Subcutaneous abdominal adipose tissue (tissue), 5 donors: ENCODE results near the gene HK1.
A peak's percentile ranks its signal among the peaks of the same experiment; 100 is the strongest.
"Not testable (repeated sequence)": the region's sequence is repeated elsewhere in the genome, so short reads cannot be mapped to it uniquely, and the experiment has no call there.

Source experiments
- H3K27ac ChIP-seq: one replicate; pipeline ENCODE4 v1.7.0; 2013; ENCODE audit warnings: low read depth, mild to moderate bottlenecking, inconsistent platforms, low read length, moderate library complexity
- H3K27me3 ChIP-seq, 5 donors: one replicate each; pipeline ENCODE4 v1.7.0; 2013; ENCODE audit warnings: low read length in 5 of 5, inconsistent platforms in 1 of 5; ENCODE audit not compliant: control insufficient read depth in 5 of 5, insufficient read depth in 4 of 5
- H3K36me3 ChIP-seq, 5 donors: one replicate each; pipeline ENCODE4 v1.7.0; 2013; ENCODE audit warnings: low read length in 5 of 5; ENCODE audit not compliant: control insufficient read depth in 5 of 5, insufficient read depth in 5 of 5
- H3K4me1 ChIP-seq, 5 donors: one replicate each; pipeline ENCODE4 v1.7.0; 2013; ENCODE audit warnings: low read length in 5 of 5, mild to moderate bottlenecking in 3 of 5, moderate library complexity in 1 of 5; ENCODE audit not compliant: control insufficient read depth in 5 of 5, insufficient read depth in 5 of 5
- H3K4me3 ChIP-seq, 5 donors: one replicate each; pipeline ENCODE4 v1.7.0; 2013; ENCODE audit warnings: low read length in 5 of 5, low read depth in 1 of 5
- H3K9ac ChIP-seq, 5 donors: one replicate each; pipeline ENCODE4 v1.7.0; 2013; ENCODE audit warnings: low read length in 5 of 5, mild to moderate bottlenecking in 4 of 5, moderate library complexity in 3 of 5
- H3K9me3 ChIP-seq, 5 donors: one replicate each; pipeline ENCODE4 v1.7.0; 2013; ENCODE audit warnings: low read length in 5 of 5; ENCODE audit not compliant: control insufficient read depth in 5 of 5
- donor health status: healthy.
- donor health status: healthy.
- donor health status: healthy.
- donor health status: healthy.
- donor health status: healthy.

HK1 gene

GRCh38 chr10:69317626-69318105, 39.4 kb downstream of the HK1 start:
- no peaks in the 10 kb centered on the region for H3K36me3 ChIP-seq
- peak overlapping the region in 4 of 5 donors; percentile 86 to 96 (median 88) for H3K4me3 ChIP-seq
- H3K9me3 ChIP-seq, result no peaks in the 10 kb centered on the region
- peak overlapping the region; percentile 87 for H3K27ac ChIP-seq
- no peaks in the 10 kb centered on the region for H3K27me3 ChIP-seq
- H3K9ac ChIP-seq, result peak overlapping the region in 4 of 5 donors; percentile 68 to 92 (median 76)
- H3K4me1 ChIP-seq, result peaks cover 10 to 50% (median 44%) of the 10 kb centered on the region in 5 donors

- peak overlapping the region; percentile 87 for H3K27ac ChIP-seq
- no peaks in the 10 kb centered on the region for H3K27me3 ChIP-seq
- H3K9ac ChIP-seq, result peak overlapping the region in 4 of 5 donors; percentile 87 to 97 (median 92)
- H3K4me1 ChIP-seq, result peaks cover 10 to 50% (median 44%) of the 10 kb centered on the region in 5 donors
- H3K4me3 ChIP-seq, result peak overlapping the region in 4 of 5 donors; percentile 86 to 96 (median 88)
- H3K9me3 ChIP-seq, result no peaks in the 10 kb centered on the region
- H3K36me3 ChIP-seq, result no peaks in the 10 kb centered on the region
Observed at GRCh38 chr10:69318106-69318866, 40.0 kb downstream of the HK1 start.

GRCh38 chr10:69318867-69319727, 40.8 kb downstream of the HK1 start:
- peaks cover 10 to 50% (median 44%) of the 10 kb centered on the region in 5 donors for H3K4me1 ChIP-seq
- H3K4me3 ChIP-seq, result peak overlapping the region; percentile 67 to 96 (median 87)
- H3K27me3 ChIP-seq, result no peaks in the 10 kb centered on the region
- peak overlapping the region; percentile 87 to 97 (median 92) for H3K9ac ChIP-seq
- no peaks in the 10 kb centered on the region for H3K36me3 ChIP-seq
- H3K9me3 ChIP-seq, result no peaks in the 10 kb centered on the region
- peak overlapping the region; percentile 87 for H3K27ac ChIP-seq

GRCh38 chr10:69319841-69320316, 41.6 kb downstream of the HK1 start:
- Histone ChIP-seq H3K27me3 (no peaks in the 10 kb centered on the region), H3K9ac (peak overlapping the region; percentile 68 to 92 (median 87)), H3K27ac (peak overlapping the region; percentile 87), H3K9me3 (no peaks in the 10 kb centered on the region), H3K4me1 (peaks cover 10 to 50% (median 44%) of the 10 kb centered on the region in 5 donors), H3K4me3 (peak overlapping the region; percentile 67 to 96 (median 87)), H3K36me3 (no peaks in the 10 kb centered on the region)

GRCh38 chr10:69320521-69320920, 42.2 kb downstream of the HK1 start:
- peaks cover 10 to 50% (median 44%) of the 10 kb centered on the region in 5 donors for H3K4me1 ChIP-seq
- no peak overlapping the region for H3K9ac ChIP-seq
- no peaks in the 10 kb centered on the region for H3K36me3 ChIP-seq
- peak overlapping the region in 2 of 5 donors; percentile 67 to 96 for H3K4me3 ChIP-seq
- H3K27me3 ChIP-seq, result no peaks in the 10 kb centered on the region
- no peaks in the 10 kb centered on the region for H3K9me3 ChIP-seq
- peak overlapping the region; percentile 23 for H3K27ac ChIP-seq

GRCh38 chr10:69321039-69321715, 42.9 kb downstream of the HK1 start:
- peaks cover 10 to 48% (median 42%) of the 10 kb centered on the region in 5 donors for H3K4me1 ChIP-seq
- peak overlapping the region; percentile 23 for H3K27ac ChIP-seq
- no peak overlapping the region for H3K4me3 ChIP-seq
- no peak overlapping the region for H3K9ac ChIP-seq
- H3K36me3 ChIP-seq, result no peaks in the 10 kb centered on the region
- H3K9me3 ChIP-seq, result no peaks in the 10 kb centered on the region
- no peaks in the 10 kb centered on the region for H3K27me3 ChIP-seq

GRCh38 chr10:69321865-69322264, 43.6 kb downstream of the HK1 start:
- no peak overlapping the region for H3K27ac ChIP-seq

GRCh38 chr10:69322346-69322745, 44.0 kb downstream of the HK1 start:
- not testable (repeated sequence) for H3K9me3 ChIP-seq, H3K27ac ChIP-seq
- peaks cover 8 to 45% (median 41%) of the 10 kb centered on the region in 5 donors for H3K4me1 ChIP-seq

More at GRCh38 chr10:69321865-69322264, 43.6 kb downstream of the HK1 start:
- H3K27me3 ChIP-seq, result no peaks in the 10 kb centered on the region
- peaks cover 8 to 48% (median 42%) of the 10 kb centered on the region in 5 donors for H3K4me1 ChIP-seq
- no peaks in the 10 kb centered on the region for H3K9me3 ChIP-seq
- no peaks in the 10 kb centered on the region for H3K36me3 ChIP-seq
- no peak overlapping the region for H3K9ac ChIP-seq
- no peak overlapping the region for H3K4me3 ChIP-seq

GRCh38 chr10:69323622-69324021, 45.3 kb downstream of the HK1 start:
- H3K4me1 ChIP-seq, result peaks cover 8 to 49% (median 45%) of the 10 kb centered on the region in 5 donors
- no peak overlapping the region for H3K27ac ChIP-seq
- no peaks in the 10 kb centered on the region for H3K27me3 ChIP-seq
- no peaks in the 10 kb centered on the region for H3K36me3 ChIP-seq
- H3K4me3 ChIP-seq, result no peak overlapping the region
- H3K9me3 ChIP-seq, result no peaks in the 10 kb centered on the region
- H3K9ac ChIP-seq, result no peak overlapping the region

More at GRCh38 chr10:69322346-69322745, 44.0 kb downstream of the HK1 start:
- not testable (repeated sequence) for H3K4me3 ChIP-seq, H3K36me3 ChIP-seq, H3K9ac ChIP-seq, H3K27me3 ChIP-seq
